RPMI8226 (cell line): ENCODE results near the gene CACUL1.
"Not testable (repeated sequence)": the region's sequence is repeated elsewhere in the genome, so short reads cannot be mapped to it uniquely, and the experiment has no call there.

Experiments used
- DNase-seq: peaks from one replicate; pipeline ENCODE4 v3.0.0-alpha.2; 2015

Gene CACUL1

GRCh38 chr10:118768041-118768919, 13.5 kb upstream of the CACUL1 start:
- no peak for DNase-seq

- DNase-seq: no peak
Measured at GRCh38 chr10:118767297-118768040, 12.7 kb upstream of the CACUL1 start.

GRCh38 chr10:118764195-118764594, 9.4 kb upstream of the CACUL1 start:
- DNase-seq: no peak

- no peak for DNase-seq
Measured at GRCh38 chr10:118763202-118763988, 8.6 kb upstream of the CACUL1 start.

DNA sequence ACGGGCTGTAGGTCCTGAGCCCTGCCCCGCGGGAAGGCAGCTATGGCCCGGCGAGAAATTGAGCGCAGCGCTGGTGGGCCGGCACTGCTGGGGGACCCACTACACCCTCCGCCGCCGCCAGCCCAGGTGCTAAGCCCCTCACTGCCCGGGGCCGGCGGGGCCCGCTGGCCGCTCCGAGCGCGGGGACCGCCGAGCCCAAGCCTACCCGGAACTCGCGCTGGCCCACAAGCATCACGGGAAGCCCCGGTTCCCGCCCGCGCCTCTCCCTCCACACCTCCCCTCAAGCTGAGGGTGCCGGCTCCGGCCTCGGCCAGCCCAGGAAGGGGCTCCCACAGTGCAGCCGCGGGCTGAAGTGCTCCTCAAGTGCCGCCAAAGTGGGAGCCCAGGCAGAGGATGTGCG, 5.5 kb upstream of the CACUL1 start:
- no peak for DNase-seq

DNA sequence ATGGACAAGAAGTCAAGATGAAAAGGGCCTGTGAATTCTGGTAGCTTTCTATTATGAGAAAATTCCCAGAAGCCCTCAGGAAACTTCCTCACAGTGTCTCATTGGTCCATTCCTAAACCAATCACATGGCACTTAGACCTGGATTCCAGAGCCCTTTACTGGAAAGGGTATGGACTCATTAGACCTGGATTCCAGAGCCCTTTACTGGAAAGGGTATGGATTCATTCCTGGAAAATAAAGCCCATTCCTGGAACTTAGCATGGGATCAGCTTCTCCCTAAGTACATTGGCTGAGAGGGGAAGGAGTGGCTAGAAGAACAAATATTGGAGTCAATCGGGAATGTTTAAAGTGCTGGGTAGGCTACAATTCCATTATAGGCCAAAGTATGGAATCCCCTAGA, 3.7 kb upstream of the CACUL1 start:
- no peak for DNase-seq

DNA sequence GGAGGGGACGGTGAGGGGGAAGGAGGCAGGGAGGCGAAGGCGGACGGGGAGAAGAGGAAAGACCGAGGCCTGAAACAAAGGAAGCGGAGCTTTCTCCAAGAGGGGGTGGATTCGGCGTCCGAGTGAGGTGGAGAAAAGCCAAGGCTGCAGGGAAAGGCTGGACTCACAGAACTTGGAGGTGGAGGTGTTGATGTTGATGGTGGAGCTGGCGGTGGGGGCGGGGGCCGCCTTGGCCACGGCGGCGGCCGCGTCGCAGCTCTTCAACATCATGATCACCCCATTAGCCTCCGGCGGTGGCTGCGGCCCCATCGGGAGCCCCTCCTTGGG, 578 bp downstream of the CACUL1 start:
- peak; percentile 41 for DNase-seq

- DNase-seq: no peak
Measured at GRCh38 chr10:118753331-118754228, 1.2 kb downstream of the CACUL1 start.

DNA sequence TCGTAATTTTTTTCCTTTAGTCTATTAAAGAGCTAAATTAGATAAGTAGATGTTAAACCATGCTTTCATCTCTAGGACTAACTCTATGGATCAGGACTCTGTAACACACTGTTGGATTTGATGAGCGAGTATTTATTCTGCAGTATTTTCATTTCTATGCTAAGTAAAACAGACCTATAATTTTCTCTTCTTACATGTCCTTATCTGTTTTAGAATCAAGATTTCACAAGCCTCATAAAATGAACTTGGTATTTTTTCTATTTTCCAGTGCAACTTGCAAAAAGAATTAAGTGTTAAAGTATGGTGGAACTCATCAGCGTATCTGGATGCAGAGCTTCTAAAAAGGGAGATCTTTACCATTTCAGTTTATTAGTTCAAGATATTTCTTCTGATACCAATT, 2.4 kb downstream of the CACUL1 start:
- no peak for DNase-seq

DNA sequence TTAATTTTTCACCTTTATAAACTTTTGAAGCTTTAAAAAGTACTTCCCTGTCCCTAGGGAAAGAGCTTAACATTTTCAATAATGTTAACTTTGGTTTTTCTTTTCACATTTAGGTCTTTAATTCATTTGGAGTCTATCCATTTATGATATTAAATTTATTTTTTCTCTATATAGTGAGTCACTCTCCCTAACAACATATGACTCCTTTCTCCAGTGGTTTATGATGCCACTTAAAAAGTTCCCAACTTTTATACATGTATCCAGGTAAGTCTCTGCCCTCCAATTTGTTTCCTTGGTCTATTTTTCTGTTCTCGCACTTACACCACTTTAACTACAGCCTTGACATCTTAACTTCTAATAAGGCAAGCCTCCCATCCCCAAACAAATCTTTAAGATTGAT, 3.5 kb downstream of the CACUL1 start:
- DNase-seq: no peak

DNA sequence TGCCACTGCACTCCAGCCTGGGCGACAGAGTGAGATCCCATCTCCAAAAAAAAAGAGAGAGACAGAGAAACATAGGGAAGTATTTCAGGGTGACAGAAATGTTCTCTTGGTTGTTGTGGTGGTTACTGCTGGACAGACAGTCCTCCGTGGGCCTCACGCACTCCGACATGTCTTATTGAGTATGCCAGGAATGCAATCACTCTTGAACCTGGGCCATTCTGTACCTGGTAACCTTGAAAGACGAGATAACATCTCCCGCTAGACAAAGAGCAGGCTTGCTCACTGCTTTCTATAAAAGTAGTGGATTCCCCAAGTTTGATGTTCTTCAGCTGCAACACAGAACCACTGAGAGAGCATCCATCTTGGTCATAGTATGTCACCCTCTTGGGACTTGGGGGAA, 6.7 kb downstream of the CACUL1 start:
- DNase-seq: no peak

GRCh38 chr10:118746246-118746645, 8.5 kb downstream of the CACUL1 start:
- no peak for DNase-seq

- DNase-seq: no peak
Measured at GRCh38 chr10:118745056-118745455, 9.7 kb downstream of the CACUL1 start.

DNA sequence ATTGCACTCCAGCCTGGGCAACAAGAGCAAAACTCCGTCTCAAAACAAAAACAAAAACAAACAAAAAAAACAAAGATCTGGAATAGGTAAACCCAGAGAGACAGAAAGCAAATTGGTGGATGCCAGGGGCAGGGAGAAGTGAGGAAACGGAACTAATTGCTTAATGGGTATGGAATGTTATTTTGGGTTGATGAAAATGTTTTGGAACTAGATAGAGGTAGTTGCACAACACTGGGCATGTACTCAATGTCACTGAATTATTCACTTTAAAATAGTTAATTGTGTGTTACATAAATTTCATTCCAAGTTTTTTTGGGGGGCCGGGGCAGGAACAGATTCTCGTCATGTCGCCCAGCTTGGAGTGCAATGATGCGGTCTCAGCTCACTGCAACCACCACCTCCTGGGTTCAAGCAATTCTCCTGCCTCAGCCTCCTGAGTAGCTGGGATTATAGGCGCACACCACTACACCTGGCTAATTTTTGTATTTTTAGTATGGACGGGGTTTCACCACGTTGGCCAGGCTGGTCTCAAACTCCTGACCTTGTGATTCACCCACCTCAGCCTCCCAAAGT, 10.3 kb downstream of the CACUL1 start:
- DNase-seq: not testable (repeated sequence)

DNA sequence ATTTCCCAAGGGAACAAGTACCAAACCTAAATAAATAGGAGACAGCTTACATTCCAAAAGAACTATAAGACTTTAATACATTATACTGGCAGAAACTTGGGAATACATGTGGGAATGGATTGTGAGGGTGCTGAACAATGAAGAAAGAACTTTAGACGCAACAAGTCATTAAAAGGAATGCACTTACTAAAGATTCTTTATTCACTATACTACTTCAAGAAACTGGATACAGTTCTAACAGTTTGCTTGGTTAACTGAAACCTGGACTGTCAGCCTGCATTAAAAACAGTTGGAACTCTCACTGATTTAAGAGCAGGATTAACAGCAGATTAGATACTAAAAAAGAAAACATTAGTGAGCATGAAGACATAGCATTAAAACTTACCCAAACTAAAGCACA, 12.0 kb downstream of the CACUL1 start:
- DNase-seq: no peak

GRCh38 chr10:118742032-118742431, 12.7 kb downstream of the CACUL1 start:
- no peak for DNase-seq

GRCh38 chr10:118738406-118738805, 16.4 kb downstream of the CACUL1 start:
- DNase-seq: no peak

- DNase-seq: peak; percentile 49
Measured at GRCh38 chr10:118737603-118738302, 17.0 kb downstream of the CACUL1 start.

GRCh38 chr10:118735294-118735693, 19.5 kb downstream of the CACUL1 start:
- peak; percentile 12 for DNase-seq

- no peak for DNase-seq
Measured at GRCh38 chr10:118734475-118734874, 20.3 kb downstream of the CACUL1 start.
